Activated CD8-positive, alpha-beta memory T cell treated with anti-CD3 and anti-CD28 coated beads, Interleukin-2, amount 50 U/mL, for 24 hours (primary cell): ENCODE measurements around the gene BFSP2.
"Not testable (repeated sequence)": the region's sequence is repeated elsewhere in the genome, so short reads cannot be mapped to it uniquely, and the experiment has no call there.

Experiments used
- DNase-seq: peaks from one replicate; pipeline ENCODE4 v3.0.0-alpha.2; 2020; ENCODE audit errors: extremely low read depth

BFSP2 gene

GRCh38 chr3:133457025-133457424, 57.2 kb downstream of the BFSP2 start:
- no peak for DNase-seq

GRCh38 chr3:133457465-133458067, 57.7 kb downstream of the BFSP2 start:
- DNase-seq, result no peak

- DNase-seq, result no peak
These were observed 59.5 kb downstream of the BFSP2 start for GRCh38 chr3:133459400-133459799.

- DNase-seq, result no peak
These were observed 61.0 kb downstream of the BFSP2 start for GRCh38 chr3:133460809-133461208.

- DNase-seq, result no peak
These were observed 61.4 kb downstream of the BFSP2 start for GRCh38 chr3:133461291-133461690.

GRCh38 chr3:133463347-133463860, 63.5 kb downstream of the BFSP2 start:
- no peak for DNase-seq

GRCh38 chr3:133464573-133464972, 64.7 kb downstream of the BFSP2 start:
- DNase-seq, result no peak

- DNase-seq, result no peak
These were observed 66.9 kb downstream of the BFSP2 start for GRCh38 chr3:133466531-133467386.

GRCh38 chr3:133467780-133468179, 67.9 kb downstream of the BFSP2 start:
- DNase-seq, result no peak

- DNase-seq, result no peak
These were observed 68.4 kb downstream of the BFSP2 start for GRCh38 chr3:133468251-133468721.

GRCh38 chr3:133469140-133469731, 69.4 kb downstream of the BFSP2 start:
- DNase-seq, result no peak

GRCh38 chr3:133472242-133472641, 72.4 kb downstream of the BFSP2 start:
- DNase-seq, result no peak

GRCh38 chr3:133472889-133473288, 73.0 kb downstream of the BFSP2 start:
- DNase-seq, result no peak

GRCh38 chr3:133473472-133474191, 73.8 kb downstream of the BFSP2 start:
- DNase-seq, result not testable (repeated sequence)

- DNase-seq, result no peak
These were observed 74.5 kb downstream of the BFSP2 start for GRCh38 chr3:133474251-133474801.

- no peak for DNase-seq
These were observed 75.0 kb downstream of the BFSP2 start for GRCh38 chr3:133474817-133475216.

GRCh38 chr3:133475245-133476010, 75.6 kb downstream of the BFSP2 start:
- no peak for DNase-seq

- no peak for DNase-seq
These were observed 77.1 kb downstream of the BFSP2 start for GRCh38 chr3:133476971-133477375.

GRCh38 chr3:133477487-133477886, 77.6 kb downstream of the BFSP2 start:
- DNase-seq, result no peak

GRCh38 chr3:133478624-133479023, 78.8 kb downstream of the BFSP2 start:
- DNase-seq, result no peak

GRCh38 chr3:133479401-133479800, 79.5 kb downstream of the BFSP2 start:
- DNase-seq, result no peak
